NCI-H2029 (cell line): ENCODE measurements around the gene TNIP2.
A peak's percentile ranks its signal among the peaks of the same experiment; 100 is the strongest.

Experiments used
- DNase-seq: peaks from one replicate; lab custom pipeline; 2025; lab: John Stamatoyannopoulos, UW

Gene TNIP2

GRCh38 chr4:2755821-2756690 lies at the start of gene TNIP2:
Gene TNIP2 (minus strand): TSS chr4:2756336. CDS start chr4:2756289, 47 bp downstream.
- peak; percentile 63 for DNase-seq

DNA sequence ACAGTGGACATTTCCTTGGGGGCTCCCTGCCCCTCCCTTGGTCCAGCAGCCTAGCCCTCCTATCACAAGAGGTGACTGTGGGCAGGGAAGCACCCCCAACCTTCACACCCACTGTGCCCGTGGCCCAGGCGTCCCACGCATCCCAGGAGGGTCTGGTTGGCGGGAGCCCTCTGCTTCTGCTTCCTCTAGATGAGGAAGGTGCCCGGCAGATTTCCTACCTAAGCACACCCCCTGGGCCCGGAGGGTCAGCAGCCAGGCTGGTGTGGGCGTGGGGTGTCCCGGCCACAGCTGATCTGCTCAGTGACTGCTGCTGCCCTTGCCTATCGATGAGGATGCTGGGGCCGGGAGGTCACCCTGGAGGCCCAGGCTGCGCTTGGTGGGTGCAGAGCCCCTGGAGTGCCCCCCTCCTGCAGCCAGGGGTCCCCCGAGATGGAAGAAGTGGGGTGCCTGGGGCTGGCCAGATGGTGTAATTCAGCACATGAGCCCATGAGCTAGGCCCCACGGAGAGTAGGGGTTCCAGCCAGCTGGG lies 48.9 kb upstream of the TNIP2 start:
- no peak for DNase-seq

- DNase-seq = no peak
Measured at GRCh38 chr4:2804449-2804972, 48.4 kb upstream of the TNIP2 start.

- DNase-seq = no peak
Measured at GRCh38 chr4:2803624-2804448, 47.7 kb upstream of the TNIP2 start.

DNA sequence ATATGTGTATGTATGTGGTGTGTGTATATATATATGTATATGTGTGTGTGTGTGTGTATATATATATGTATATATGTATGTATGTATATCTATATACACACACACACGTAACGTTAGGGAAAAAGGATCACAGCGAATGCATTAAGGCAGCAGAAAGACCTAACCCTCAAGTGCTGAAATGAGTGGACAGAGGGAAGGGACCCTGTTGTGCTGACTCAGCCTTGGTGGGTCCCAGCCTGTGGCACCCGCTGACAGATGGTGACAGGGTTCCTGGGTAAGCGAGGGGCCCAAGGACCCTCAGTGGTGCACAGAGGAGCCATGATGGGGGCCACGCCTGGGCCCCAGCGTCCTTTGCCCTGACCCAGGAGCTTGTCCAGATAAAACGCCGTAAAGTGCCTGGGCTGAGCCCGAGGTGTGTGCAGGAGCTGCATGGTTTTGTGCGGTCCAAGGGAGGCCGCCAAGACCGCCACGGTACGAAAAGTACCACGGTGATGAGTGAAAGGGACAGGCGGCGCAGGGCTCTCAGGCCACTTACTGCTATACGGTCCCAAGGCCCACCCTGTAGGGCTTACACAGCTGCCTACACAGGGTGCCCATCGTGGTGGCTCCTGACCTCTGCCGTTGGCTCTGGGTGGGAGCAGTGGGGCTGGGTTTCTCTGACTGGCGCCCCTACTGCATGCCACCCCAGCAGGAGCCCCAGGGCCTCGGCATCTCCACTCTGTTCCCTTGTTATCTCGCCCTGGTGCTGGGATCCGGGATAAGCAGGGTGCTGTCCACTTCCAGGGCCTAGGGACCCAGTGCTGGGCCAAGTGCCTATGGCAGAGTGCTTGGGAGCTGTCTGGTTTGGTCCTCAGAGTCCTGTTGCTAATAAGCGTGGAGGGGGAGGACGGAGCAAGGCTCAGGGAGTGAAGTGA lies 46.7 kb upstream of the TNIP2 start:
- DNase-seq = no peak

GRCh38 chr4:2800691-2801596 lies 44.8 kb upstream of the TNIP2 start:
- no peak for DNase-seq

- no peak for DNase-seq
Measured at GRCh38 chr4:2799971-2800690, 44.0 kb upstream of the TNIP2 start.

- DNase-seq = no peak
Measured at GRCh38 chr4:2799224-2799911, 43.2 kb upstream of the TNIP2 start.

GRCh38 chr4:2798399-2799223 lies 42.5 kb upstream of the TNIP2 start:
- DNase-seq = no peak

GRCh38 chr4:2797545-2798305 lies 41.6 kb upstream of the TNIP2 start:
- DNase-seq = no peak

DNA sequence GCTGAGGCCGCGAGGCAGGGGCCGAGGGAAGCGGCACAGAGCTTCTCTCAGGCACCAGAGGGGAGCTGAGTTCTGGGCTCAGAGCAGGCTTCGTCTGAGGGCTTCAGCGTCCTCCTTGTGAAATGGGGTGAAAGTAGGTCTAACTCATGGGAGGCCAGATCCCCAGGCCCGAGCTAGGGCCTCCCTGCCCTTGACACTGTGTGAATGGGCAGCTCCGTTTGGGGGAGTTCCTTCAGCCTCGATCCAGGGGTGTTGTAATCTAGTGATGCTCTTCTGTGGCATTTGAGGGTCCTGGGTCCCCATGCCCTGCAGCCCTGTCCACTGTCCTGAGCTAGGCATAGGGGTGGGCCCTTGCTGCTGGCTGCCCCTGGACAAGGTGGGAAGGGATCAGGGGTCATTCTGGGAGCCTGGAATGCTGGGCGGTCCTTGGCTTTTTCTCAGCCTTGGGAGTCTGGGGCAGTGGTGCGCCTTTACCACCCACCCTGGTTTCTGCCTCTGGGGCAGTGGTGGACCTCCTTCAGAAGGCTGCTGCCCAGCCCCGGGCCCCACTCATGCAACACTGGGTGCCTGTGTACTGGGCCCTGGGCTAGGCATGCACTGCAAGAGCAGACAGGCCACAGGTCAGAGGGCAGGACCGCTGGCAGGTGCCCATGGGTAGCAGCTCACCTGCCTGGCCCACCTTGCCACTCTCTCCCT lies 40.9 kb upstream of the TNIP2 start:
- no peak for DNase-seq

GRCh38 chr4:2795893-2796848 lies 40.0 kb upstream of the TNIP2 start:
- DNase-seq = peak; percentile 26

DNA sequence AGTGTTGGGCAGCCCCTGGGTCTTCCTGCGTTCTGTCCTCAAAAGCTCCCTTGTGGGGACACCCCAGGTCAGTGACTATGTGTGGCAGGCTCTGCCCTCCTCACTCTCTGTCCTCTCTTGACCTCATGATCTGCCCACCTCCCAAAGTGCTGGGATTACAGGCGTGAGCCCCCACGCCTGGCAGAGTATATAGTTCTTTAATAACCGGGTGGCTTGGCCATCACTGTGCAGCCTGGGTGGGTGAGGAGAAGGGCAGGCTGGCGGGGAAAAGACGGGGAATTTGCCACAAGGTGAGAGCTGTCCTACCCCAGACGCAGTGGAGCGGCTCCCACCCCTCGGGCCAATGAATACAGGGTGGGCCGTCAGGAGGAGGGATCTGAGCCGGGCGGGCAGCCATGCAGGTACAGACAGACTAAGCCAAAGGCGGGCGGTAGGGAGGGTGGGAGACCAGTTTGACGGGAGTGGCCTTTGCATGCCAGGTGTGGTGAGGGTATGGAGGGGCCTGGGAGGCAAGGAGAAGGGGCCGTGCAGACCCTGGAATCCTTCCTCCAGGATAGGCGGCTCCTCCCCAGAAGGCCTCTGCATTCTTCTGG lies 39.3 kb upstream of the TNIP2 start:
- no peak for DNase-seq

- DNase-seq = no peak
Measured at GRCh38 chr4:2794486-2795299, 38.6 kb upstream of the TNIP2 start.
